DND-41 (cell line): Measurements from ENCODE around the gene LMO7.

ENCODE experiments used
- EZH2 ChIP-seq: IDR thresholded peaks from 3 replicates; pipeline ENCODE4 v1.6.1; 2012; ENCODE audit warnings: borderline replicate concordance, low read depth, mild to moderate bottlenecking, moderate library complexity, low read length, inconsistent platforms; ENCODE audit not compliant: severe bottlenecking
- TF ChIP-seq, protein P1 (sequence below): IDR thresholded peaks from 2 replicates; pipeline ENCODE4 v1.5.1; 2012; ENCODE audit warnings: borderline replicate concordance, low read length, moderate library complexity, mild to moderate bottlenecking; ENCODE audit not compliant: poor library complexity, severe bottlenecking; ENCODE audit errors: extremely low read depth

DNA sequence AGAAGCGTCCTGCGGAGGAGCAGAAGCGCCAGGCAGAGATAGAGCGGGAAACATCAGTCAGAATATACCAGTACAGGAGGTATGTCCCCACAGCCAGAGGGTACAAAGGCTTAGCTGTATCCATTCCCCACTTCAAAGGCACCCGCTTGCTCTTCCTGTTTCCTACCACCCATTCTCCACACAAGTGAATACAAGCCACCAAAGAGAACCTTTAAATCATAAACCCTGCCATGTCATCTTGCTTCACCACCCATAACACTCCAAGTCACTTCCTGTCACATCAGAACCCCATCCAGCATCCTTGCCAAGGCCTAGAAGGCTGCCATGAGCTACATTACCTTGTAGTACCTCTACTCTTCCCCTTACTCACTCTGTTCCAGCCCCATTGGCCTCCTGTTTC is 205.8 kb downstream of the LMO7 start:
- TF ChIP-seq, protein P1, sequence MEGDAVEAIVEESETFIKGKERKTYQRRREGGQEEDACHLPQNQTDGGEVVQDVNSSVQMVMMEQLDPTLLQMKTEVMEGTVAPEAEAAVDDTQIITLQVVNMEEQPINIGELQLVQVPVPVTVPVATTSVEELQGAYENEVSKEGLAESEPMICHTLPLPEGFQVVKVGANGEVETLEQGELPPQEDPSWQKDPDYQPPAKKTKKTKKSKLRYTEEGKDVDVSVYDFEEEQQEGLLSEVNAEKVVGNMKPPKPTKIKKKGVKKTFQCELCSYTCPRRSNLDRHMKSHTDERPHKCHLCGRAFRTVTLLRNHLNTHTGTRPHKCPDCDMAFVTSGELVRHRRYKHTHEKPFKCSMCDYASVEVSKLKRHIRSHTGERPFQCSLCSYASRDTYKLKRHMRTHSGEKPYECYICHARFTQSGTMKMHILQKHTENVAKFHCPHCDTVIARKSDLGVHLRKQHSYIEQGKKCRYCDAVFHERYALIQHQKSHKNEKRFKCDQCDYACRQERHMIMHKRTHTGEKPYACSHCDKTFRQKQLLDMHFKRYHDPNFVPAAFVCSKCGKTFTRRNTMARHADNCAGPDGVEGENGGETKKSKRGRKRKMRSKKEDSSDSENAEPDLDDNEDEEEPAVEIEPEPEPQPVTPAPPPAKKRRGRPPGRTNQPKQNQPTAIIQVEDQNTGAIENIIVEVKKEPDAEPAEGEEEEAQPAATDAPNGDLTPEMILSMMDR, result no peak
- TF ChIP-seq EZH2, result no peak
